Neural cell (in vitro differentiated cells): ENCODE data around the gene TNS1. TPM values are rescaled to one million over a fixed set of nuclear protein-coding genes. Genes with fewer than 3 reads are reported as not detected.
A peak's percentile ranks its signal among the peaks of the same experiment; 100 is the strongest.

Source experiments
- H2AFZ ChIP-seq: fragments of 200-600, 300-800 bp; sonication (generic), shearing (Covaris generic); 2 replicates; pipeline ENCODE4 v1.6.0; 2014; ENCODE audit warnings: low read depth, mild to moderate bottlenecking, antibody characterized with exemption, low read length, moderate library complexity
- H3F3A ChIP-seq: fragments of 200-600 bp; shearing (Covaris generic); 2 replicates; pipeline ENCODE4 v1.6.1; 2016; ENCODE audit warnings: mild to moderate bottlenecking, moderate library complexity, mixed read lengths, antibody characterized with exemption, low read length; ENCODE audit not compliant: insufficient read depth, poor library complexity, severe bottlenecking
- H3K27ac ChIP-seq: fragments of 200-600, 300-800 bp; sonication (generic), shearing (Covaris generic); 2 replicates; pipeline ENCODE4 v1.5.1; 2014; ENCODE audit warnings: mild to moderate bottlenecking, low read length, moderate library complexity
- H3K27me3 ChIP-seq: fragments of 300-800, 200-600 bp; sonication (generic), shearing (Covaris generic); 2 replicates; pipeline ENCODE4 v1.6.0; 2014; ENCODE audit warnings: mild to moderate bottlenecking, low read depth, low read length, moderate library complexity; ENCODE audit not compliant: insufficient read depth
- H3K36me3 ChIP-seq: fragments of 300-800, 200-600 bp; sonication (generic), shearing (Covaris generic); 2 replicates; pipeline ENCODE4 v1.5.1; 2014; ENCODE audit warnings: mild to moderate bottlenecking, antibody characterized with exemption, low read length, moderate library complexity; ENCODE audit not compliant: insufficient read depth
- H3K4me2 ChIP-seq: fragments of 300-800, 200-600 bp; sonication (generic), shearing (Covaris generic); 2 replicates; pipeline ENCODE4 v1.6.0; 2014; ENCODE audit warnings: mild to moderate bottlenecking, low read length
- H3K4me3 ChIP-seq: fragments of 300-800, 200-600 bp; sonication (generic), shearing (Covaris generic); 2 replicates; pipeline ENCODE4 v1.5.1; 2014; ENCODE audit warnings: mild to moderate bottlenecking, low read length, moderate library complexity
- H3K79me2 ChIP-seq: fragments of 200-600 bp; shearing (Covaris generic); replicated peaks from 2 replicates; pipeline ENCODE4 v1.6.0; 2014; ENCODE audit warnings: mild to moderate bottlenecking, low read length, moderate library complexity; ENCODE audit not compliant: insufficient read depth
- H3K9ac ChIP-seq: fragments of 300-800, 200-600 bp; sonication (generic), shearing (Covaris generic); 2 replicates; pipeline ENCODE4 v1.6.1; 2016; ENCODE audit warnings: mild to moderate bottlenecking, low read length, mixed read lengths
- H3K9me2 ChIP-seq: fragments of 200-600 bp; shearing (Covaris generic); 2 replicates; pipeline ENCODE4 v1.6.1; 2016; ENCODE audit warnings: mild to moderate bottlenecking, low read length, mixed read lengths; ENCODE audit not compliant: insufficient read depth
- H3K9me3 ChIP-seq: fragments of 200-600, 300-800 bp; sonication (generic), shearing (Covaris generic); 2 replicates; pipeline ENCODE4 v1.6.1; 2016; ENCODE audit warnings: mild to moderate bottlenecking, mixed run types, low read length, moderate library complexity, mixed read lengths
- H4K20me1 ChIP-seq: fragments of 200-600 bp; shearing (Covaris generic); 2 replicates; pipeline ENCODE4 v1.6.1; 2016; ENCODE audit warnings: mild to moderate bottlenecking, mixed run types; ENCODE audit not compliant: insufficient read depth
- EP300 ChIP-seq: fragments of 450-650 bp; conservative IDR thresholded peaks from 2 replicates; pipeline ENCODE4 v1.6.1; 2014; ENCODE audit warnings: antibody characterized with exemption, mild to moderate bottlenecking, moderate library complexity; ENCODE audit not compliant: poor library complexity, severe bottlenecking
- EZH2 ChIP-seq: fragments of 200-600, 300-800 bp; shearing (Covaris generic), sonication (generic); IDR thresholded peaks from 2 replicates; pipeline ENCODE4 v1.6.1; 2014; ENCODE audit warnings: antibody characterized with exemption, low read length, borderline replicate concordance, mild to moderate bottlenecking; ENCODE audit not compliant: insufficient read depth, poor library complexity, severe bottlenecking
- MXI1 ChIP-seq: fragments of 450-650 bp; conservative IDR thresholded peaks from 2 replicates; pipeline ENCODE4 v1.6.1; 2014; ENCODE audit warnings: antibody characterized with exemption, mild to moderate bottlenecking; ENCODE audit not compliant: poor library complexity, severe bottlenecking
- POLR2AphosphoS5 ChIP-seq: IDR thresholded peaks from 2 replicates; pipeline ENCODE4 v1.6.1; 2012
- RAD21 ChIP-seq: fragments of 450-650 bp; conservative IDR thresholded peaks from 2 replicates; pipeline ENCODE4 v1.6.1; 2014; ENCODE audit warnings: antibody characterized with exemption, mild to moderate bottlenecking, moderate library complexity
- SMC3 ChIP-seq: fragments of 450-650 bp; conservative IDR thresholded peaks from 2 replicates; pipeline ENCODE4 v1.6.1; 2014; ENCODE audit warnings: antibody characterized with exemption, mild to moderate bottlenecking, moderate library complexity; ENCODE audit not compliant: poor library complexity
- TAF1 ChIP-seq: IDR thresholded peaks from 2 replicates; pipeline ENCODE4 v1.6.1; 2012; ENCODE audit warnings: low read depth
- polyA plus RNA-seq: library from polyadenylated mRNA; depleted of rRNA; stranded (reverse); fragments of >200 nt; gene quantifications from 2 replicates; pipeline ENCODE4 v1.2.3, GENCODE V29; 2014
- TF ChIP-seq, protein P1 (sequence below): fragments of 450-650 bp; IDR thresholded peaks from 2 replicates; pipeline ENCODE4 v1.5.1; 2014; ENCODE audit warnings: antibody characterized with exemption, mild to moderate bottlenecking, moderate library complexity; ENCODE audit not compliant: poor library complexity, severe bottlenecking
- TF ChIP-seq, protein P2 (sequence below): IDR thresholded peaks from 2 replicates; pipeline ENCODE4 v1.6.1; 2012; ENCODE audit warnings: borderline replicate concordance

TNS1 gene
- polyA plus RNA-seq, 1 donor from 2014 or later: 1.5 TPM

DNA sequence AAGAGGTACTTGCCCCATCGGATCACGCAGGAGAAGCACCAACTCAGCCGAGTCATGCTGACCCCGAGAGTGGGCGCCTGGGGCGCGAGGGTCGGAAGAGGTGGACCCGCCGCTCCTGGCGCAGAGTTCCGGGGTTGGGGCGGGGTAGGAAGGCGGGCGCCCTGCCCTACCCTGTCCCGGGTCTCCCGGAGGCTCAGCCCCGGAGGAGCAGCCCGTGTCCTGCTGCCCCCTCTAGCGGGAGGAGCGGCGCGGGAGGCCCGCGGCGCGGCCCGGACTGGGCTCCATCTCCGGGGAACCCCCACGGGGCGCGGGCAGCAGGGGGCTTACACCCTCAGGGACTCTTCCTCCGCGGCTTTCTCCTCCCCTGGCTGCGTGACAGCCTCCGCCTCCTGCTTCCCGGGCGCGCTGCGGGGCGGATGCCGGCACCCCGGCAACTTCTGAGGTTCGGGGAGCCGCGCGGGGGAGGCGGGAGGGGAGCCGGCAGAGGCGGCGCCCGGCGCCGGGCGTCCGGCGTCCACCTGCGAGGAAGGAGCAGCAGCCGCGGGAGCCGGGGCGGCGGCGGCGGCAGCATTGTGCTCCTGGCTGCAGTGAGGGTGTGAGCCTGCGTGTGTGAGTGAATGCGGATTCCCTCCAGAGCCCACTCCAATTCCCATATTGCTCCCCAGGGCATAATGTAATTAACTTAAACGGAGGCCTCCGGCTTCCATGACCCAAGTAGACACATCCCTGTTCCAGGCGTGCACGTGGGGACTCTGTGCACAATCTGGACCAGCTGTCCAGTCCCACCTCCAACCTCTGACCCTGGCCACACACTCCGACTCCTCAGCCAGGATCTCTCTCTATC is 7.6 kb upstream of the TNS1 start:
- Histone ChIP-seq H3K27me3 (peaks cover 37% of the 10 kb centered on the region), H3F3A (no peaks in the 10 kb centered on the region), H4K20me1 (no peaks in the 10 kb centered on the region), H3K4me2 (peak overlapping the region; percentile 30), H3K36me3 (no peaks in the 10 kb centered on the region), H3K9me2 (no peaks in the 10 kb centered on the region), H3K79me2 (no peaks in the 10 kb centered on the region), H2AFZ (no peak overlapping the region), H3K27ac (no peak overlapping the region), H3K9me3 (no peaks in the 10 kb centered on the region), H3K4me3 (peak overlapping the region; percentile 71), H3K9ac (peak overlapping the region; percentile 41)
- TF ChIP-seq, protein P1, sequence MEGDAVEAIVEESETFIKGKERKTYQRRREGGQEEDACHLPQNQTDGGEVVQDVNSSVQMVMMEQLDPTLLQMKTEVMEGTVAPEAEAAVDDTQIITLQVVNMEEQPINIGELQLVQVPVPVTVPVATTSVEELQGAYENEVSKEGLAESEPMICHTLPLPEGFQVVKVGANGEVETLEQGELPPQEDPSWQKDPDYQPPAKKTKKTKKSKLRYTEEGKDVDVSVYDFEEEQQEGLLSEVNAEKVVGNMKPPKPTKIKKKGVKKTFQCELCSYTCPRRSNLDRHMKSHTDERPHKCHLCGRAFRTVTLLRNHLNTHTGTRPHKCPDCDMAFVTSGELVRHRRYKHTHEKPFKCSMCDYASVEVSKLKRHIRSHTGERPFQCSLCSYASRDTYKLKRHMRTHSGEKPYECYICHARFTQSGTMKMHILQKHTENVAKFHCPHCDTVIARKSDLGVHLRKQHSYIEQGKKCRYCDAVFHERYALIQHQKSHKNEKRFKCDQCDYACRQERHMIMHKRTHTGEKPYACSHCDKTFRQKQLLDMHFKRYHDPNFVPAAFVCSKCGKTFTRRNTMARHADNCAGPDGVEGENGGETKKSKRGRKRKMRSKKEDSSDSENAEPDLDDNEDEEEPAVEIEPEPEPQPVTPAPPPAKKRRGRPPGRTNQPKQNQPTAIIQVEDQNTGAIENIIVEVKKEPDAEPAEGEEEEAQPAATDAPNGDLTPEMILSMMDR: peak; percentile 57
- TF ChIP-seq RAD21 (no peak), TAF1 (peak; percentile 29), POLR2AphosphoS5 (no peak), MXI1 (peak; percentile 31), EZH2 (no peak), SMC3 (no peak), EP300 (no peak)
- TF ChIP-seq, protein P2, sequence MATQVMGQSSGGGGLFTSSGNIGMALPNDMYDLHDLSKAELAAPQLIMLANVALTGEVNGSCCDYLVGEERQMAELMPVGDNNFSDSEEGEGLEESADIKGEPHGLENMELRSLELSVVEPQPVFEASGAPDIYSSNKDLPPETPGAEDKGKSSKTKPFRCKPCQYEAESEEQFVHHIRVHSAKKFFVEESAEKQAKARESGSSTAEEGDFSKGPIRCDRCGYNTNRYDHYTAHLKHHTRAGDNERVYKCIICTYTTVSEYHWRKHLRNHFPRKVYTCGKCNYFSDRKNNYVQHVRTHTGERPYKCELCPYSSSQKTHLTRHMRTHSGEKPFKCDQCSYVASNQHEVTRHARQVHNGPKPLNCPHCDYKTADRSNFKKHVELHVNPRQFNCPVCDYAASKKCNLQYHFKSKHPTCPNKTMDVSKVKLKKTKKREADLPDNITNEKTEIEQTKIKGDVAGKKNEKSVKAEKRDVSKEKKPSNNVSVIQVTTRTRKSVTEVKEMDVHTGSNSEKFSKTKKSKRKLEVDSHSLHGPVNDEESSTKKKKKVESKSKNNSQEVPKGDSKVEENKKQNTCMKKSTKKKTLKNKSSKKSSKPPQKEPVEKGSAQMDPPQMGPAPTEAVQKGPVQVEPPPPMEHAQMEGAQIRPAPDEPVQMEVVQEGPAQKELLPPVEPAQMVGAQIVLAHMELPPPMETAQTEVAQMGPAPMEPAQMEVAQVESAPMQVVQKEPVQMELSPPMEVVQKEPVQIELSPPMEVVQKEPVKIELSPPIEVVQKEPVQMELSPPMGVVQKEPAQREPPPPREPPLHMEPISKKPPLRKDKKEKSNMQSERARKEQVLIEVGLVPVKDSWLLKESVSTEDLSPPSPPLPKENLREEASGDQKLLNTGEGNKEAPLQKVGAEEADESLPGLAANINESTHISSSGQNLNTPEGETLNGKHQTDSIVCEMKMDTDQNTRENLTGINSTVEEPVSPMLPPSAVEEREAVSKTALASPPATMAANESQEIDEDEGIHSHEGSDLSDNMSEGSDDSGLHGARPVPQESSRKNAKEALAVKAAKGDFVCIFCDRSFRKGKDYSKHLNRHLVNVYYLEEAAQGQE: peak; percentile 27

DNA sequence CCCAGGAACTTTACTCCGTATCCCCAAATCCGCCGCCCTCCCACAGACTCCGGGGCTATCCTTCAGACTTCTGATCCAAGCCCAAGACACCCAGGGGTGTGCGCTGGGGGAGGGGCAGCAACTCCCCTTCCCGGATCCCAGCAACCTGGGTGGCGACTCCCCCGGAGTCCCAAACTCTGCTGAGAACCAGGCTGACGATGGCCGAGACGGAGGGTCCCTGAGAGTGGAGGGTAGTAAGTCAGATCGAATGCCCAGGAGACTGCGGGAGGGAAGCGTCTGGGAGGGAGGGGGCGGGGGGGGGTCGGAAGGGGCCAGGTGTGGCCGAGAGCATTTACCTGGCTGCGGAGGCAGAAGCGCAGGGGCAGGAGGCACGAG is 7.0 kb upstream of the TNS1 start:
- Histone ChIP-seq H3K9me2 (no peaks in the 10 kb centered on the region), H3K36me3 (no peaks in the 10 kb centered on the region), H3K9ac (peak overlapping the region; percentile 41), H3K27ac (no peak overlapping the region), H3K4me2 (peak overlapping the region; percentile 30), H2AFZ (no peak overlapping the region), H3K9me3 (no peaks in the 10 kb centered on the region), H3F3A (no peaks in the 10 kb centered on the region), H3K27me3 (peaks cover 37% of the 10 kb centered on the region), H3K79me2 (no peaks in the 10 kb centered on the region), H3K4me3 (peak overlapping the region; percentile 71), H4K20me1 (no peaks in the 10 kb centered on the region)
- TF ChIP-seq EZH2 (no peak), TAF1 (no peak), RAD21 (no peak)
- TF ChIP-seq, protein P2: no peak
